Measurements from ENCODE around the gene COL9A3.
A peak's percentile ranks its signal among the peaks of the same experiment; 100 is the strongest.

DNA sequence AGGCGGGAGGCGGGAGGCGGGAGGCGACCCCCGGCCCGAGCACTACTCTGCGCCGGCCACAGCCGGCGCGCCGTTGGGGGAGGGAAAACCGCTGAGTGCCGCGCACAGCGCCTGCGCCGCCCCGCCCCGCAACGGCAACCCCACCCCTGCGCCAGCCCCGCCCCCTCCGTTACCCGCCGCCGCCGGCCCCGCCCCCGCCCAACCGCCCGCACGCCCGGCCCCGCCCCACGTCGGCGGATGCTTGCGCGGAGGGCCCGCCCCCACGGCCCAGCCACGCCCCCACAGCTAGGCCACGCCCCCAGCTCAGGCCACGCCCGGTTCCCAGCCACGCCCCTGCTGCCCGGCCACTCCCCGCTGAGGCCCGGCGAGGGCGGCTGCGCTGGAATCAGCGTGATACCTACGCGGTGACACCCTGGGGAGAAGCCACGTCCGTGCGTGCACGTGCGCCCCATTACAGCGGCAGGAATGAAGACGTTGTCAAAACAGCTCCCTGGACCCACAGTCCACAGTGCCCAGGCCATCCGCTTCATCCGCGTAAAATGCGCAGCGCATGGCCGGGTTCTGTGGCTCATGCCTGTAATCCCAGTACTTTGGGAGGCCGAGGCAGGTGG is 45.0 kb downstream of the COL9A3 start, which contains the start of gene TCFL5:
- TF ChIP-seq POLR2AphosphoS5 (IDR thresholded peaks at IDR 0.05), result peak in 2 of 3 donors; percentile 34 to 61
- TF ChIP-seq, protein P1, sequence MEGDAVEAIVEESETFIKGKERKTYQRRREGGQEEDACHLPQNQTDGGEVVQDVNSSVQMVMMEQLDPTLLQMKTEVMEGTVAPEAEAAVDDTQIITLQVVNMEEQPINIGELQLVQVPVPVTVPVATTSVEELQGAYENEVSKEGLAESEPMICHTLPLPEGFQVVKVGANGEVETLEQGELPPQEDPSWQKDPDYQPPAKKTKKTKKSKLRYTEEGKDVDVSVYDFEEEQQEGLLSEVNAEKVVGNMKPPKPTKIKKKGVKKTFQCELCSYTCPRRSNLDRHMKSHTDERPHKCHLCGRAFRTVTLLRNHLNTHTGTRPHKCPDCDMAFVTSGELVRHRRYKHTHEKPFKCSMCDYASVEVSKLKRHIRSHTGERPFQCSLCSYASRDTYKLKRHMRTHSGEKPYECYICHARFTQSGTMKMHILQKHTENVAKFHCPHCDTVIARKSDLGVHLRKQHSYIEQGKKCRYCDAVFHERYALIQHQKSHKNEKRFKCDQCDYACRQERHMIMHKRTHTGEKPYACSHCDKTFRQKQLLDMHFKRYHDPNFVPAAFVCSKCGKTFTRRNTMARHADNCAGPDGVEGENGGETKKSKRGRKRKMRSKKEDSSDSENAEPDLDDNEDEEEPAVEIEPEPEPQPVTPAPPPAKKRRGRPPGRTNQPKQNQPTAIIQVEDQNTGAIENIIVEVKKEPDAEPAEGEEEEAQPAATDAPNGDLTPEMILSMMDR (IDR thresholded peaks at IDR 0.05), result no peak

Measured in transverse colon (tissue), 4 donors.